ENCODE data around the gene PRKAG3. TPM values are rescaled to one million over a fixed set of nuclear protein-coding genes. Genes with fewer than 3 reads are reported as not detected.
"Not testable (repeated sequence)": the region's sequence is repeated elsewhere in the genome, so short reads cannot be mapped to it uniquely, and the experiment has no call there.

The PRKAG3 gene
- total and polyA plus RNA-seq, 2 experiments from 2014 or later, result not detected

- in situ Hi-C loops (cut with MboI), result no loop called here
These were observed 19.7 kb upstream of the PRKAG3 start for GRCh38 chr2:218851286-218851685.

GRCh38 chr2:218850796-218851195, 19.2 kb upstream of the PRKAG3 start:
- H3K27me3 ChIP-seq (replicated peaks; ENCODE audit: insufficient read depth), result no peaks in the 10 kb centered on the region; the same call in 1 of the 2 replicates
- TF ChIP-seq EZH2phosphoT487 (IDR thresholded peaks at IDR 0.05; ENCODE audit: insufficient read depth, low read depth) (no peak), EZH2 (IDR thresholded peaks at IDR 0.05; ENCODE audit: insufficient read depth, poor library complexity, severe bottlenecking) (no peak)
- no peaks in the 10 kb centered on the region for H3F3A ChIP-seq (ENCODE audit: insufficient read depth)
- H3K36me3 ChIP-seq (ENCODE audit: low read depth), result no peaks in the 10 kb centered on the region
- in situ Hi-C loops (cut with MboI), result no loop called here
- no peaks in the 10 kb centered on the region for H3K4me1 ChIP-seq (ENCODE audit: insufficient read depth)
- no peaks in the 10 kb centered on the region for H3K79me2 ChIP-seq (ENCODE audit: insufficient read depth)
- no peaks in the 10 kb centered on the region for H4K20me1 ChIP-seq (ENCODE audit: insufficient read depth)
- H3K9me3 ChIP-seq (ENCODE audit: low read depth), result no peaks in the 10 kb centered on the region
- H3K9ac ChIP-seq, result no peak overlapping the region
- 73 to 77% methylated on average over 2 of the region's 2 CpGs for WGBS, 2 experiments (ENCODE audit: low coverage in 1 of 2, low lambda C conversion rate in 2 of 2, missing lambda C conversion rate in 2 of 2)
- DNase-seq, result no peak
- no peaks in the 10 kb centered on the region for H3K9me2 ChIP-seq (ENCODE audit: insufficient read depth)
- H3K4me3 ChIP-seq, result no peak overlapping the region
- no peak overlapping the region for H3K4me2 ChIP-seq (ENCODE audit: unreplicated experiment)
- H2AFZ ChIP-seq, result no peak overlapping the region
- no peak overlapping the region for H3K27ac ChIP-seq

More at GRCh38 chr2:218851286-218851685, 19.7 kb upstream of the PRKAG3 start:
- H3K9me3 ChIP-seq (ENCODE audit: low read depth), result no peaks in the 10 kb centered on the region
- H3K9ac ChIP-seq, result no peak overlapping the region
- no peaks in the 10 kb centered on the region for H3K79me2 ChIP-seq (ENCODE audit: insufficient read depth)
- H2AFZ ChIP-seq, result no peak overlapping the region
- H4K20me1 ChIP-seq (ENCODE audit: insufficient read depth), result no peaks in the 10 kb centered on the region
- DNase-seq, result no peak
- H3K36me3 ChIP-seq (ENCODE audit: low read depth), result no peaks in the 10 kb centered on the region
- H3K27me3 ChIP-seq (replicated peaks; ENCODE audit: insufficient read depth), result no peaks in the 10 kb centered on the region; the same call in 1 of the 2 replicates
- TF ChIP-seq EZH2 (IDR thresholded peaks at IDR 0.05; ENCODE audit: insufficient read depth, poor library complexity, severe bottlenecking), result no peak
- TF ChIP-seq EZH2phosphoT487 (IDR thresholded peaks at IDR 0.05; ENCODE audit: insufficient read depth, low read depth), result no peak
- H3K4me1 ChIP-seq (ENCODE audit: insufficient read depth), result no peaks in the 10 kb centered on the region
- 29% methylated on average over 3 of the region's 3 CpGs for WGBS, 2 experiments (ENCODE audit: low coverage in 1 of 2, low lambda C conversion rate in 2 of 2, missing lambda C conversion rate in 2 of 2)
- H3K4me2 ChIP-seq (ENCODE audit: unreplicated experiment), result no peak overlapping the region
- no peaks in the 10 kb centered on the region for H3K9me2 ChIP-seq (ENCODE audit: insufficient read depth)
- no peak overlapping the region for H3K27ac ChIP-seq
- H3F3A ChIP-seq (ENCODE audit: insufficient read depth), result no peaks in the 10 kb centered on the region
- H3K4me3 ChIP-seq, result no peak overlapping the region

DNA sequence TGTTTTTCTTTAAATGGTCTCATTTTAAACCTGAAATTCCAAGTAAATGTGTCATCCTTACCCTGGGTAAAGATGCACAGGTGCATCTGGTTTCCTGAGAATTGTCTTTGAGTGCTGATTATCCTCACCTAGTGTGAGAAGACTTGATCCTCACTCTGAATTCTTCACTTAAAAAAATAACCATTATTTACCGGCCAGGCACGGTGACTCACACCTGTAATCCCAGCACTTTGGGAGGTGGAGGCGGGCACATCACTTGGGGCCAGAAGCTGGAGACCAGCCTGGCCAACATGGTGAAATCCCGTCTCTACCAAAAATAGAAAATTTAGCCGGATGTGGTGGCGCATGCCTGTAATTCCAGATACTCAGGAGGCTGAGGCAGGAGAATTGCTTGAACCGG, 18.1 kb upstream of the PRKAG3 start:
- no peaks in the 10 kb centered on the region for H3K27me3 ChIP-seq (replicated peaks; ENCODE audit: insufficient read depth)
- no peak overlapping the region for H3K4me3 ChIP-seq
- 84 to 87% methylated on average over 7 of the region's 7 CpGs for WGBS, 2 experiments (ENCODE audit: low coverage in 1 of 2, low lambda C conversion rate in 2 of 2, missing lambda C conversion rate in 2 of 2)
- H3F3A ChIP-seq (ENCODE audit: insufficient read depth), result no peaks in the 10 kb centered on the region
- TF ChIP-seq EZH2 (IDR thresholded peaks at IDR 0.05; ENCODE audit: insufficient read depth, poor library complexity, severe bottlenecking), result no peak
- TF ChIP-seq EZH2phosphoT487 (IDR thresholded peaks at IDR 0.05; ENCODE audit: insufficient read depth, low read depth), result no peak
- in situ Hi-C loops (cut with MboI), result loop anchor here (10.0 kb wide), 1 partner anchor 125 kb away; no protein-coding TSS in a partner anchor
- H3K36me3 ChIP-seq (ENCODE audit: low read depth), result no peaks in the 10 kb centered on the region
- no peak overlapping the region for H2AFZ ChIP-seq
- H3K9me3 ChIP-seq (ENCODE audit: low read depth), result no peaks in the 10 kb centered on the region
- no peak for DNase-seq
- H3K9me2 ChIP-seq (ENCODE audit: insufficient read depth), result no peaks in the 10 kb centered on the region
- no peaks in the 10 kb centered on the region for H3K4me1 ChIP-seq (ENCODE audit: insufficient read depth)
- H4K20me1 ChIP-seq (ENCODE audit: insufficient read depth), result no peaks in the 10 kb centered on the region
- H3K4me2 ChIP-seq (ENCODE audit: unreplicated experiment), result no peak overlapping the region
- no peak overlapping the region for H3K9ac ChIP-seq
- H3K79me2 ChIP-seq (ENCODE audit: insufficient read depth), result no peaks in the 10 kb centered on the region
- no peak overlapping the region for H3K27ac ChIP-seq

DNA sequence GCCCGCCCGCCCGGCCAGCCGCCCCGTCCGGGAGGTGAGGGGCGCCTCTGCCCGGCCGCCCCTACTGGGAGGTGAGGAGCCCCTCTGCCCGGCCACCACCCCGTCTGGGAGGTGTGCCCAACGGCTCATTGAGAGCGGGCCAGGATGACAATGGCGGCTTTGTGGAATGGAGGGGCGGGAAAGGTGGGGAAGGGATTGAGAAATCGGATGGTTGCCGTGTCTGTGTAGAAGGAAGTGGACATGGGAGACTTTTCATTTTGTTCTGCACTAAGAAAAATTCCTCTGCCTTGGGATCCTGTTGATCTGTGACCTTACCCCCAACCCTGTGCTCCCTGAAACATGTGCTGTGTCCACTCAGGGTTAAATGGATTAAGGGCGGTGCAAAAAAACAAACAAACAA, 15.4 kb upstream of the PRKAG3 start:
- H2AFZ ChIP-seq; H4K20me1 ChIP-seq (ENCODE audit: insufficient read depth); H3K4me2 ChIP-seq (ENCODE audit: unreplicated experiment); H3K36me3 ChIP-seq (ENCODE audit: low read depth); H3K4me3 ChIP-seq; H3K4me1 ChIP-seq (ENCODE audit: insufficient read depth); H3F3A ChIP-seq (ENCODE audit: insufficient read depth); H3K9me3 ChIP-seq (ENCODE audit: low read depth); DNase-seq; H3K27me3 ChIP-seq (replicated peaks; ENCODE audit: insufficient read depth); H3K9ac ChIP-seq; H3K27ac ChIP-seq; H3K79me2 ChIP-seq (ENCODE audit: insufficient read depth); H3K9me2 ChIP-seq (ENCODE audit: insufficient read depth): not testable (repeated sequence)
- 17 to 48% methylated on average over 2 to 18 of the region's 18 CpGs for WGBS, 2 experiments (ENCODE audit: low coverage in 1 of 2, low lambda C conversion rate in 2 of 2, missing lambda C conversion rate in 2 of 2)
- in situ Hi-C loops (cut with MboI), result loop anchor here (10.0 kb wide), 1 partner anchor 122 kb away; no protein-coding TSS in a partner anchor

- DNase-seq; H3K9me3 ChIP-seq (ENCODE audit: low read depth); H3K79me2 ChIP-seq (ENCODE audit: insufficient read depth); H3K36me3 ChIP-seq (ENCODE audit: low read depth); H3K4me2 ChIP-seq (ENCODE audit: unreplicated experiment); H3K27ac ChIP-seq; H3K27me3 ChIP-seq (replicated peaks; ENCODE audit: insufficient read depth); H2AFZ ChIP-seq; H3F3A ChIP-seq (ENCODE audit: insufficient read depth); H4K20me1 ChIP-seq (ENCODE audit: insufficient read depth); H3K9ac ChIP-seq; H3K9me2 ChIP-seq (ENCODE audit: insufficient read depth); H3K4me1 ChIP-seq (ENCODE audit: insufficient read depth); H3K4me3 ChIP-seq: not testable (repeated sequence)
- in situ Hi-C loops (cut with MboI), result loop anchor here (10.0 kb wide), 1 partner anchor 120 kb away; no protein-coding TSS in a partner anchor
- 61 to 62% methylated on average over 5 of the region's 5 CpGs for WGBS, 2 experiments (ENCODE audit: low coverage in 1 of 2, low lambda C conversion rate in 2 of 2, missing lambda C conversion rate in 2 of 2)
These were observed 12.7 kb upstream of the PRKAG3 start for GRCh38 chr2:218844334-218844733.
